ENCODE results near the gene AUTS2. TPM values are rescaled to one million over a fixed set of nuclear protein-coding genes. Genes with fewer than 3 reads are reported as not detected.

Gene AUTS2
- polyA plus RNA-seq, 1 experiment, result 0.54 TPM

DNA sequence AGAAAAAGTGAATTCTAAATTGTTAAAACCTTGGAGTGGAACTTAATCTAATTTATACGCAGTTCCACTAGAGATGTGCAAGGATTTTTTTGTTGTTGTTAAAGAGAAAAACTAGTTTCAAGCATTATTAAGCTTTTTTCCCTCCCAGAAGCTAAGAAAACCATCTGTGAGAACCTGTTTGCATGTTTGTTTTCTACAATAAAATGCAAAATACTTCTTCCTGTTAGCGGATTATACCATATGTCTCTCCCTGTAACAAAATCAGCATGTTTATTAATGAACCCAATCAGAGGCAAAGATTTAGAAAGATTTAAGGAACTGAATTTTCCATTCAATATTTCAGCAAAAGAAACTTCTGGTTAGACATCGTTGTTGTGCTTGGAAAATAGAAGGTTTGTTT, 953.9 kb downstream of the AUTS2 start:
- ChIA-PET POLR2A (no interaction called here), CTCF (no interaction called here)
- H3K36me3 ChIP-seq (ENCODE audit: control insufficient read depth, insufficient read depth, low read length), result no peaks in the 10 kb centered on the region
- H3K4me3 ChIP-seq (ENCODE audit: low read depth, low read length), result no peak overlapping the region
- H3K27me3 ChIP-seq (ENCODE audit: control insufficient read depth, insufficient read depth, low read length), result peaks cover 2% of the 10 kb centered on the region; the same call in 1 of the 2 replicates
- DNase-seq (ENCODE audit: low read depth), result no peak
- no peak for TF ChIP-seq CTCF (IDR thresholded peaks at IDR 0.05; ENCODE audit: insufficient read depth, low read depth, low read length)

- H3K27me3 ChIP-seq (ENCODE audit: control insufficient read depth, insufficient read depth, low read length), result peaks cover 2% of the 10 kb centered on the region; the same call in 1 of the 2 replicates
- H3K36me3 ChIP-seq (ENCODE audit: control insufficient read depth, insufficient read depth, low read length), result no peaks in the 10 kb centered on the region
- ChIA-PET POLR2A (no interaction called here), CTCF (no interaction called here)
- TF ChIP-seq CTCF (IDR thresholded peaks at IDR 0.05; ENCODE audit: insufficient read depth, low read depth, low read length), result no peak
- H3K4me3 ChIP-seq (ENCODE audit: low read depth, low read length), result no peak overlapping the region
- DNase-seq (ENCODE audit: low read depth), result no peak
Observed at GRCh38 chr7:70553364-70553763, 955.1 kb downstream of the AUTS2 start.

DNA sequence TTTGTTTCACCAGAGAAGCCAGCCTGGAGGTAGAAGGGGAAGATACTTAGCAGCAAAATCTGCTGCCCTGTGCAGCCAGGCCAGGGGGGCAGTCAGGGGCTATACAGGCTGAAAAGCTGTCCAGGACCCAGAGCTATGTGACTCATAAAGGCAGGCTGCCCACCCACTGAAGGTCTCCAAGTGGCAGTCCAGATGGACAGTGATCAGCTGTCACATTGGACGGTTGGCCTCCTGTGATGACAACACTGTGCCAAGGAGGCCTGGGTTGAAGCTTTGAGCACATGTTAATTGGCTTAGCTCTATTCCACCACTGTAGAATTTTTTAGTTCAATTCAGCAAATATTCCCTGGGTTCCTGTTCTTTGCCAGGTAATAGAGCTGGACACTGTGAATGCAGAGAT, 956.4 kb downstream of the AUTS2 start:
- POLR2A ChIA-PET, result no interaction called here
- no peak for DNase-seq (ENCODE audit: low read depth)
- no peaks in the 10 kb centered on the region for H3K36me3 ChIP-seq (ENCODE audit: control insufficient read depth, insufficient read depth, low read length)
- 0 out of 2 replicates have a peak, but pooled peaks cover under 1% of the 10 kb centered on the region for H3K27me3 ChIP-seq (ENCODE audit: control insufficient read depth, insufficient read depth, low read length)
- CTCF ChIA-PET, result no interaction called here
- no peak for TF ChIP-seq CTCF (IDR thresholded peaks at IDR 0.05; ENCODE audit: insufficient read depth, low read depth, low read length)
- H3K4me3 ChIP-seq (ENCODE audit: low read depth, low read length), result no peak overlapping the region

DNA sequence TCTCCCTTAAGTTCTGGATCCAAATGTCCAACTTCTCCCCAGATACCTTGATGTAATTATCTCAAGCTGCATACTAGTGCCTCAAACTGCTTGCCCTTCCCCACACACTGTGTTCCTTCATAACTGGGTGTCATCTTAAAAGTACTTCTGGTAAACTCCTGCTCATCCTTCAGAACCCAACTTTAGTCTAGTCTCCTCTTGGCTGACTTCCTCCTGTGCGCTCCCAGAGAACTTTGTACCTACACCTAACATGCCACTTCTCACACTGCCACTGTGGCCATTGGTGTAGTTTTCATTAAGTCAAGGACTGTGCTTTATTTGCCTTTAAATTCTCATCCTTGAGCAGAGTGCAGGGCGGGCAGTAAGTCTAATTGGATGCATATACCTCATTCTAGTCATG, 958.5 kb downstream of the AUTS2 start:
- Histone ChIP-seq H3K4me3 (ENCODE audit: low read depth, low read length) (no peak overlapping the region), H3K36me3 (ENCODE audit: control insufficient read depth, insufficient read depth, low read length) (no peaks in the 10 kb centered on the region), H3K27me3 (ENCODE audit: control insufficient read depth, insufficient read depth, low read length) (no peaks in the 10 kb centered on the region)
- POLR2A ChIA-PET, result no interaction called here
- DNase-seq (ENCODE audit: low read depth), result no peak
- TF ChIP-seq CTCF (IDR thresholded peaks at IDR 0.05; ENCODE audit: insufficient read depth, low read depth, low read length), result no peak
- CTCF ChIA-PET, result no interaction called here

DNA sequence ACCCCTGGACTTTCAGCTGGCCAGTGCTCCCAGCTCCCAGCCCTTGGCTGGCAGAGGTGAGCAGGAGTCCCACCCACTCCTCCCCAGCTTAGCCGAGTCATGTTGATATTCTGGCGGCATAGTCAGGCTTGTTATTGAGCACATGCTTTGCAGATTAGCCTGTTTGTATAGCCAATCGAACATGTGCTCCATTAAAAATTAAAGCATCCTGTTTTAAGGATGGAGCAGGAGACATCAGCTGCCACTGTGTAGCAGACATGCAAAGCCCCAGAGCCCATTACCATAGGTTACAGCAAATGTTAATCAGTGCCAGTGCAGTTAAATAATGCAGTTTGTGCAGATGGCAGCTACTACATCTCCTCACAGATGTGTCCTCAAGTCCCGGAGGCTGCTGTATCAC, 959.1 kb downstream of the AUTS2 start:
- DNase-seq (ENCODE audit: low read depth), result no peak
- H3K4me3 ChIP-seq (ENCODE audit: low read depth, low read length), result no peak overlapping the region
- H3K27me3 ChIP-seq (ENCODE audit: control insufficient read depth, insufficient read depth, low read length), result no peaks in the 10 kb centered on the region
- no peaks in the 10 kb centered on the region for H3K36me3 ChIP-seq (ENCODE audit: control insufficient read depth, insufficient read depth, low read length)
- POLR2A ChIA-PET, result no interaction called here
- CTCF ChIA-PET, result no interaction called here
- TF ChIP-seq CTCF (IDR thresholded peaks at IDR 0.05; ENCODE audit: insufficient read depth, low read depth, low read length), result no peak

Measured in BJ (cell line).